HG02763 (cell line): ENCODE data around the gene GALNTL6.
"Not testable (repeated sequence)": the region's sequence is repeated elsewhere in the genome, so short reads cannot be mapped to it uniquely, and the experiment has no call there.

Experiments
- ATAC-seq: cut with Tn5 transposase; IDR thresholded peaks from one replicate; pipeline ENCODE4 v1.9.1; 2021; ENCODE audit warnings: mild to moderate bottlenecking, moderate library complexity; ENCODE audit not compliant: unreplicated experiment

GALNTL6 gene

GRCh38 chr4:173039617-173040577, 1226.7 kb downstream of the GALNTL6 start:
- no peak for ATAC-seq

GRCh38 chr4:173041482-173041881, 1228.3 kb downstream of the GALNTL6 start:
- no peak for ATAC-seq

GRCh38 chr4:173042139-173042538, 1228.9 kb downstream of the GALNTL6 start:
- not testable (repeated sequence) for ATAC-seq

- ATAC-seq, result no peak
Observed at GRCh38 chr4:173044340-173044739, 1231.1 kb downstream of the GALNTL6 start.

GRCh38 chr4:173045571-173045970, 1232.4 kb downstream of the GALNTL6 start:
- no peak for ATAC-seq

GRCh38 chr4:173046144-173046543, 1232.9 kb downstream of the GALNTL6 start:
- ATAC-seq, result no peak

GRCh38 chr4:173046818-173047217, 1233.6 kb downstream of the GALNTL6 start:
- no peak for ATAC-seq

- ATAC-seq, result no peak
Observed at GRCh38 chr4:173051232-173051631, 1238.0 kb downstream of the GALNTL6 start.

GRCh38 chr4:173051716-173052115, 1238.5 kb downstream of the GALNTL6 start:
- ATAC-seq, result no peak

- ATAC-seq, result no peak
Observed at GRCh38 chr4:173052439-173052838, 1239.2 kb downstream of the GALNTL6 start.

GRCh38 chr4:173056271-173056670, 1243.1 kb downstream of the GALNTL6 start:
- no peak for ATAC-seq

GRCh38 chr4:173056710-173057109, 1243.5 kb downstream of the GALNTL6 start:
- ATAC-seq, result no peak

GRCh38 chr4:173057442-173057841, 1244.2 kb downstream of the GALNTL6 start:
- no peak for ATAC-seq

- ATAC-seq, result no peak
Observed at GRCh38 chr4:173057901-173058300, 1244.7 kb downstream of the GALNTL6 start.

GRCh38 chr4:173061160-173061559, 1248.0 kb downstream of the GALNTL6 start:
- ATAC-seq, result no peak

GRCh38 chr4:173073939-173074500, 1260.8 kb downstream of the GALNTL6 start:
- no peak for ATAC-seq

- ATAC-seq, result no peak
Observed at GRCh38 chr4:173074501-173074946, 1261.3 kb downstream of the GALNTL6 start.

- no peak for ATAC-seq
Observed at GRCh38 chr4:173076903-173077634, 1263.9 kb downstream of the GALNTL6 start.

- ATAC-seq, result no peak
Observed at GRCh38 chr4:173088144-173088543, 1274.9 kb downstream of the GALNTL6 start.
